ENCODE measurements around the gene POU2F1.

POU2F1 gene

DNA sequence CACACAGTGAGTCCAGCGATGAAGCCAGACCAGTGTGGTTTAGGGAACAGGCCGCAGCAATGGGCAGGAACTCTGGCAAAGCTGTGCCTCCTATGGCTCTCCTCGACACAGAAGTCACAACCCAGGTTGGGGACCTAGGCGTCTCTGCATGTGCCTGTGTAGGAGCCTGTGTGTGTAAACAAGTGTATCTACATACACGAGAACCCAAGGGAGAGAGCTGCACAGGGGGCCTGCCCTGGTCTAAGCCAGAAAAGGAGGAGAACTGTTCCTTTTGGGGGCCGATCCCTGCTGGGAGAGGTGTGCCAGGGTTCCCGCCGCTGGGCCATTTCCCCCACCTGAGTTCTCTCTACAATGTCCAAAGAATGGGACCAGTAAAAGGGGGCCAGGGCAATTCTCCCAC, 241.7 kb downstream of the POU2F1 start:
- H2AFZ ChIP-seq (ENCODE audit: low read length): no peak overlapping the region
- H3K36me3 ChIP-seq (replicated peaks; ENCODE audit: insufficient read depth, low read length): no peaks in the 10 kb centered on the region
- H4K20me1 ChIP-seq (ENCODE audit: insufficient read depth, low read length): no peaks in the 10 kb centered on the region
- no peak overlapping the region for H3K9ac ChIP-seq (ENCODE audit: low read length)
- no peak overlapping the region for H3K4me2 ChIP-seq (ENCODE audit: low read depth, low read length)
- H3K9me3 ChIP-seq (replicated peaks; ENCODE audit: insufficient read depth, low read length): no peaks in the 10 kb centered on the region
- no peaks in the 10 kb centered on the region for H3K79me2 ChIP-seq (ENCODE audit: low read length)
- TF ChIP-seq EZH2phosphoT487 (IDR thresholded peaks at IDR 0.05; ENCODE audit: low read length) (no peak), EZH2 (optimal IDR thresholded peaks at IDR 0.05; ENCODE audit: low read depth, low read length) (no peak)
- TF ChIP-seq, protein P1, sequence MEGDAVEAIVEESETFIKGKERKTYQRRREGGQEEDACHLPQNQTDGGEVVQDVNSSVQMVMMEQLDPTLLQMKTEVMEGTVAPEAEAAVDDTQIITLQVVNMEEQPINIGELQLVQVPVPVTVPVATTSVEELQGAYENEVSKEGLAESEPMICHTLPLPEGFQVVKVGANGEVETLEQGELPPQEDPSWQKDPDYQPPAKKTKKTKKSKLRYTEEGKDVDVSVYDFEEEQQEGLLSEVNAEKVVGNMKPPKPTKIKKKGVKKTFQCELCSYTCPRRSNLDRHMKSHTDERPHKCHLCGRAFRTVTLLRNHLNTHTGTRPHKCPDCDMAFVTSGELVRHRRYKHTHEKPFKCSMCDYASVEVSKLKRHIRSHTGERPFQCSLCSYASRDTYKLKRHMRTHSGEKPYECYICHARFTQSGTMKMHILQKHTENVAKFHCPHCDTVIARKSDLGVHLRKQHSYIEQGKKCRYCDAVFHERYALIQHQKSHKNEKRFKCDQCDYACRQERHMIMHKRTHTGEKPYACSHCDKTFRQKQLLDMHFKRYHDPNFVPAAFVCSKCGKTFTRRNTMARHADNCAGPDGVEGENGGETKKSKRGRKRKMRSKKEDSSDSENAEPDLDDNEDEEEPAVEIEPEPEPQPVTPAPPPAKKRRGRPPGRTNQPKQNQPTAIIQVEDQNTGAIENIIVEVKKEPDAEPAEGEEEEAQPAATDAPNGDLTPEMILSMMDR (IDR thresholded peaks at IDR 0.05; ENCODE audit: low read length): no peak
- no peaks in the 10 kb centered on the region for H3F3A ChIP-seq (ENCODE audit: insufficient read depth, low read length)
- H3K9me2 ChIP-seq (replicated peaks; ENCODE audit: insufficient read depth, low read length): no peaks in the 10 kb centered on the region
- H3K27me3 ChIP-seq (replicated peaks; ENCODE audit: insufficient read depth, low read length): no peaks in the 10 kb centered on the region
- no peaks in the 10 kb centered on the region for H3K4me1 ChIP-seq (ENCODE audit: low read length)
- no peak overlapping the region for H3K27ac ChIP-seq (ENCODE audit: low read length)
- DNase-seq: no peak
- H3K4me3 ChIP-seq (ENCODE audit: low read length): no peak overlapping the region

DNA sequence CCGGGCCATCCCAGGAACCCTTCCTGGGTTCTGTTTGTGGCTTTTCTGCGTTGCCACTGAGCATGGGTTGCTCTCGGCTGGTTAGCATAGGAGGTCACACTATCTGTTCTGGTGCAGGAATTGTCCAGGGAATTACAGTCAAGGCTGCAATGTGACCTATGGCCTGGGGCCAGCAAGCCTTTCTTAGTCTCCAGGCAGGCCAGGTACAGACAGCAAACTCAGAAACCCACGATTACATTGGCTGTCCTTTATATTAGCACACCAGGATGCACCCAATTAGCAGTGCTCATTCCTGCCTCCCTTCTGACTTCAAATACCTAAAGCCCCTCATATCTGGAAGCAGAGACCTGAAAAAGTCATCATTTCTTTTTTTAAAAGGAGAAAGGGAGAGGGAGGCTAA, 242.4 kb downstream of the POU2F1 start:
- H3K4me2 ChIP-seq (ENCODE audit: low read depth, low read length): no peak overlapping the region
- no peak for DNase-seq
- no peaks in the 10 kb centered on the region for H3K79me2 ChIP-seq (ENCODE audit: low read length)
- no peaks in the 10 kb centered on the region for H4K20me1 ChIP-seq (ENCODE audit: insufficient read depth, low read length)
- no peaks in the 10 kb centered on the region for H3K4me1 ChIP-seq (ENCODE audit: low read length)
- H3K9me2 ChIP-seq (replicated peaks; ENCODE audit: insufficient read depth, low read length): no peaks in the 10 kb centered on the region
- H3K9ac ChIP-seq (ENCODE audit: low read length): no peak overlapping the region
- TF ChIP-seq, protein P1 (IDR thresholded peaks at IDR 0.05; ENCODE audit: low read length): no peak
- TF ChIP-seq EZH2 (optimal IDR thresholded peaks at IDR 0.05; ENCODE audit: low read depth, low read length) (no peak), EZH2phosphoT487 (IDR thresholded peaks at IDR 0.05; ENCODE audit: low read length) (no peak)
- no peak overlapping the region for H3K27ac ChIP-seq (ENCODE audit: low read length)
- H2AFZ ChIP-seq (ENCODE audit: low read length): no peak overlapping the region
- no peaks in the 10 kb centered on the region for H3K27me3 ChIP-seq (replicated peaks; ENCODE audit: insufficient read depth, low read length)
- no peaks in the 10 kb centered on the region for H3K9me3 ChIP-seq (replicated peaks; ENCODE audit: insufficient read depth, low read length)
- H3K36me3 ChIP-seq (replicated peaks; ENCODE audit: insufficient read depth, low read length): no peaks in the 10 kb centered on the region
- H3K4me3 ChIP-seq (ENCODE audit: low read length): no peak overlapping the region
- H3F3A ChIP-seq (ENCODE audit: insufficient read depth, low read length): no peaks in the 10 kb centered on the region

DNA sequence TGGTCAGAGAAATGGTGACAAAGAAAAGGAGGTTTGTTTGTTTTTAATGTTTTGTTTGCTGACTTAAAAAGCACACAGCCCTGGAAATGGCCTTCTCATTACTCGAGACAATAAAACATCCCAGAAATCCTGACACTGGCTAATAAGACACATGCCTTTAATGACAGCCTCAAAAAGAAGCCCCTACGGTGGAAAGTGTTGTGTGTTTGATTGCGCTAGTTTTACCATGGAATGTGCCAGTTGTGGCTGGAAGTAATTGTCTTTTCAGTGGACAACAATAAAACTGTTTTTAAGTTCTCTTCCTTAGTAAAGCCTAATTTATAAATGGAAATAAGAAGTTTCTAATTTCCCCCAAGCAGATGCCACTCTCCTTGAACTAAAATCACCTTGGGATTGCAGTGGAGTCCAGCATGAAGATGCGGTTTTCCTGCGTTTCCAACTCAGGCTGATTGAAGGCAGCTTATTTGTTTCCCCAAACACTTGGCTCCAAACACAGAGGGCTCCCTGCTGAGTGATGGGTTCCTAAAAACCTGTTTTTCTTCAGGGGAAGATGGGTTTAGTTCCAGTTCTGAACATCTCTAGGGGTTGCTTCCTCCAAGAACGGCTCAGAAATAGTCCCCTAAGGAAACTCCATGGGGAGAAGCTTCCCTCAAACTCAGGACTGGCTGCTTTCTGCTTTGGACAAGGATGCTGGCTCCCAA, 243.3 kb downstream of the POU2F1 start:
- Histone ChIP-seq H3K9me3 (replicated peaks; ENCODE audit: insufficient read depth, low read length) (no peaks in the 10 kb centered on the region), H3K9ac (ENCODE audit: low read length) (no peak overlapping the region), H3K4me1 (ENCODE audit: low read length) (no peaks in the 10 kb centered on the region), H3K36me3 (replicated peaks; ENCODE audit: insufficient read depth, low read length) (no peaks in the 10 kb centered on the region), H3K9me2 (replicated peaks; ENCODE audit: insufficient read depth, low read length) (no peaks in the 10 kb centered on the region), H3K4me2 (ENCODE audit: low read depth, low read length) (no peak overlapping the region), H3F3A (ENCODE audit: insufficient read depth, low read length) (no peaks in the 10 kb centered on the region), H2AFZ (ENCODE audit: low read length) (no peak overlapping the region), H4K20me1 (ENCODE audit: insufficient read depth, low read length) (no peaks in the 10 kb centered on the region), H3K4me3 (ENCODE audit: low read length) (no peak overlapping the region), H3K79me2 (ENCODE audit: low read length) (no peaks in the 10 kb centered on the region), H3K27me3 (replicated peaks; ENCODE audit: insufficient read depth, low read length) (no peaks in the 10 kb centered on the region), H3K27ac (ENCODE audit: low read length) (no peak overlapping the region)
- no peak for TF ChIP-seq EZH2 (optimal IDR thresholded peaks at IDR 0.05; ENCODE audit: low read depth, low read length)
- TF ChIP-seq, protein P1 (IDR thresholded peaks at IDR 0.05; ENCODE audit: low read length): no peak
- TF ChIP-seq EZH2phosphoT487 (IDR thresholded peaks at IDR 0.05; ENCODE audit: low read length): no peak
- DNase-seq: no peak
